ENCODE data around the gene LRRC34. TPM values are rescaled to one million over a fixed set of nuclear protein-coding genes. Genes with fewer than 3 reads are reported as not detected.

Gene LRRC34
- total and polyA plus RNA-seq, 9 donors: 2.8 to 5.9 (median 3.7) TPM

DNA sequence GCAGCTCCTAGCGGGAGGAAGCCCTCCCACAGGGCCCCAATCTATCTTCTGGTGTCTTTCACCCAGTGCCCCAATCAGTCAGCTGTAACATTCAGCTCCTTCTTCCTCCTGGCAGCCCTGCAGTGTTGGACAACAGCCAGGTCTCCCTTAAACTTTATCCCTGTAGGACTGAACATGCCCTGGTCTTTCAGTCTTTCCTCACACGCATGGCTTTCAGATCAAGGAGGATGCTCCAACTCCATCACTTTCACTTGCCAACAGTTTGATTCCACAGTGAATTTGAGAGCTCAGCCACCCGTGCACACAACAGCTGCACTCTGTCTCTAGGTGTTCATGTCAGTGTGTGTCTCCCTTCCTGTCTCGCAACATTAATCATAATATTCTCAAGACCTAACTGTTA lies 28.5 kb upstream of the LRRC34 start:
- DNase-seq: no peak
- no peak overlapping the region for H3K4me3 ChIP-seq (ENCODE audit: low read length)
- H3K9me3 ChIP-seq (replicated peaks; ENCODE audit: control insufficient read depth, low read depth, low read length): no peaks in the 10 kb centered on the region
- no peaks in the 10 kb centered on the region for H3K4me1 ChIP-seq (ENCODE audit: control insufficient read depth, insufficient read depth, low read length)
- H3K27ac ChIP-seq (ENCODE audit: low read length): no peak overlapping the region
- no peaks in the 10 kb centered on the region for H3K36me3 ChIP-seq (ENCODE audit: control insufficient read depth, insufficient read depth, low read length)
- no peaks in the 10 kb centered on the region for H3K27me3 ChIP-seq (ENCODE audit: control insufficient read depth, insufficient read depth, low read length)
- 33% methylated on average over 2 of the region's 4 CpGs for WGBS (ENCODE audit: insufficient coverage)

DNA sequence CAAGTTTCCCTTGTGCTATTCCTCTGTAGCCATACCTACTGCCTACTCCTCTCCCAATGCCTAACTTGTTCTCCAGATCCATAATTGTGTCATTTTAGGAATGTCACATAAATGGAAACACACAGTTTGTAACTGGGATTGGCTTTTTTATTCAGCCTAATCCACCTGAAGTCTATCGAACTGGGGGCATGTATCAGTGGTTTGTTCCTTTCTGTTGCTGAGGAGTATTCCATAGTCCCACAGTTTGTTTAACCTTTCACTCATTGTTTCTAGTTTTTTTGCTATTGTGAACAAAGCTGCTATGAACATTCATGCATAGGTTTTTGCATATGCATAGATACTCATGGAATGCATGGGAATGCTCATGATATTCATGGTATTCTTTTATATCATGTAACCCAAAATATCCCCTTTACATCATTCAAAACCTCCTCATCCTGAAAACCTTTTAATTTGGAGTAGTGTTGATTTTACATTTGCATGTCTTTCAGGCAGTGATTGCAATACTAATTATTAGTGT lies 25.9 kb upstream of the LRRC34 start:
- WGBS (ENCODE audit: insufficient coverage): no CpG with 5 or more reads among the region's 1 CpG

DNA sequence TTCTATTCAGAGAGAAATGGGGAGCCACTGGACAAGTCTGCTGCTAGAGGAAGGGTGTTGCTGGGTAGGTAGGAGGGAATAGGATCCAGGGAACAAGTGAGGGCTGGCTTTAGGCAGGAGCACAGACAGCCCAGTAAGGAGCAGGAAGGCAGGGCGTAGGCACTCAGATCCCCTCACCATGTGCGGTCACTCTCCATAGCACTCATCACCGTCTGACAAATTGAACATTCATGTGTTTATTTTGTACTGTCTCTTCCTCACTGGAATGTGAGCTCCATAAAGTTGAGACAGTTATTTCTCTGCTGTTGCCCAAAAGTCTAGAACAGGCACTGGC lies 24.2 kb upstream of the LRRC34 start:
- DNase-seq: no peak
- WGBS (ENCODE audit: insufficient coverage): no CpG with 5 or more reads among the region's 3 CpGs
- no peak overlapping the region for H3K4me3 ChIP-seq (ENCODE audit: low read length)
- H3K36me3 ChIP-seq (ENCODE audit: control insufficient read depth, insufficient read depth, low read length): no peaks in the 10 kb centered on the region
- no peaks in the 10 kb centered on the region for H3K27me3 ChIP-seq (ENCODE audit: control insufficient read depth, insufficient read depth, low read length)
- H3K9me3 ChIP-seq (replicated peaks; ENCODE audit: control insufficient read depth, low read depth, low read length): no peaks in the 10 kb centered on the region
- H3K4me1 ChIP-seq (ENCODE audit: control insufficient read depth, insufficient read depth, low read length): no peaks in the 10 kb centered on the region
- no peak overlapping the region for H3K27ac ChIP-seq (ENCODE audit: low read length)

More for the DNA sequence above, 25.9 kb upstream of the LRRC34 start:
- H3K27ac ChIP-seq (ENCODE audit: low read length): no peak overlapping the region
- H3K4me3 ChIP-seq (ENCODE audit: low read length): no peak overlapping the region
- no peaks in the 10 kb centered on the region for H3K9me3 ChIP-seq (replicated peaks; ENCODE audit: control insufficient read depth, low read depth, low read length)
- H3K27me3 ChIP-seq (ENCODE audit: control insufficient read depth, insufficient read depth, low read length): no peaks in the 10 kb centered on the region
- H3K36me3 ChIP-seq (ENCODE audit: control insufficient read depth, insufficient read depth, low read length): no peaks in the 10 kb centered on the region
- no peak for DNase-seq
- H3K4me1 ChIP-seq (ENCODE audit: control insufficient read depth, insufficient read depth, low read length): no peaks in the 10 kb centered on the region

DNA sequence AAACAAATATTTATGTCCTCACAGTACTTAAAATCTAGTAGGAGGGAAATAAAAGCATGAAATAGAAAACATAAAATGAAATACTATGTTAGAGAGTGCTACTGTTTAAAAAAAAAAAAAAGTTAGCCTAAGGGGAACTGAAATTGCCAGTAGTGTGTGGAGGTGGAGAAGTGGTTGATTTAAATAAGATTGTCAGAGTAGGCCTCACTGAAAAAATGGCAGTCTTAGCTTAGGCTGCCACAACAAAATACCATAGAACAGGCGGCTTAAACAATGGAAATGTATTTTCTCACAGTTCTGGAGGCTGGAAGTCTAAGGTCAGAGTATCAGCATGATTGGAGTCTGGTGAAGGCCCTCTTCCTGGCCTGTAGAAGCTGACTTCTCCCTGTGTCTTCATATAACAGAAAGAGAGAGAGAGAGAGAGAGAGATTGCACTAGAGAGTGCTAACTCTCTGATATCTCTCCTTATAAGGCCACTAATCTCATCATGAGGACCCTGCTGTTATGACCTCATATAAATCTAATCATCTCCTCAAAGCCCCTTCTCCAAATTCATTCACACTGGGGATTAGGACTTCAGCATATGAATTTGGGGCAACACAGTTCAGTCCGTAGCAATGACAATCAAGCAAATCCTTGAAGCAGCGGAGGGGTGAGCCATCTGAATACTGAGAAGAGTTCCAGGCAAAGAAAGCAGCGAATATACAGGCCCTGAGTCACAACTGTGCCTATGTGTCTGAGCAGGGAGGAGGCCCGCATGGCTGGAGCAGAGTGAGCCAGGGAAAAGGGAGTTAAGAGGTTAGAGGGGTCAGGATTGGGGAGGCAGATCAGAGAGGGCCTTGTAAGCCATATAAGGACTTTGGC lies 23.6 kb upstream of the LRRC34 start:
- Histone ChIP-seq H3K4me1 (ENCODE audit: control insufficient read depth, insufficient read depth, low read length) (no peaks in the 10 kb centered on the region), H3K36me3 (ENCODE audit: control insufficient read depth, insufficient read depth, low read length) (no peaks in the 10 kb centered on the region), H3K27me3 (ENCODE audit: control insufficient read depth, insufficient read depth, low read length) (no peaks in the 10 kb centered on the region), H3K4me3 (ENCODE audit: low read length) (no peak overlapping the region), H3K27ac (ENCODE audit: low read length) (no peak overlapping the region), H3K9me3 (replicated peaks; ENCODE audit: control insufficient read depth, low read depth, low read length) (no peaks in the 10 kb centered on the region)
- 71% methylated on average over 4 of the region's 5 CpGs for WGBS (ENCODE audit: insufficient coverage)
- no peak for DNase-seq

DNA sequence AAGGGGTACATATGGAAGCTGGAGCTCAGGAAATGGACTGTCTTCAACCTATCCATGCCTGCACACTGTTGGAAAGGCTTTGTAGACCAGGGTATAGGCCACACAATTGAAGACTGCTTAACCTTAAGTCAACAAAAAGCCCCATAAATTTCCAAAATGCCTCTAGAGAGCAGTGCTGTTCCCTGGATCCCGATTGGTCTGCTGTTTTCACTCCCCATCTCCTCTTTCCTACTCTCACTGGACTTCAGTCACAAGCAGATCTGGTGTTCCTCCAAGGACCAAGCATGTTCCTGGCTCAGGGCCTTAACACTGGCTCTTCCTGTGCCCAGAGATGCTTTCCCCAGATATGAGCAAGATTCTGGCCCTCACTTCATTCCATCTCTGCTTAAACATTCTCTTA lies 22.8 kb upstream of the LRRC34 start:
- 62% methylated on average over 1 of the region's 1 CpG for whole genome bisulfite sequencing (ENCODE audit: insufficient coverage)
- no peaks in the 10 kb centered on the region for H3K9me3 ChIP-seq (replicated peaks; ENCODE audit: control insufficient read depth, low read depth, low read length)

DNA sequence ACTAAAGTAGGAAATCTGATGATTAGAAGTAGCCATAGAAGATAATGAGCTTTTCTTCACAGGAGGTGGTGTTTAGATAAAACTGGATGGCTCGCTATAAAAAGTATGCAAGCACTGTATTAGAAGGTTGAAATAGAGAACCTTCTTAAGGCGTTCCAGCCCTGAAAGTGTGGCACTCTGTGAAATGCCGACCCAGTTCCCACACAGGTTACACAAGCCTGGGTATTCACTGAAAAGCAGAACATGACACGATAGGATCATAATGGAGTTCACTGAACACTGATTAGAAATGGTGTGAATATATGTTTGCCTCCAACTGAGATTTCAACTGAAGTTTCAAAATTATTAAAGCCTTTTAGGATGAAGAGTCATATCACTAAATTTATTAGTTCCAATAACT lies 15.0 kb upstream of the LRRC34 start:
- H3K4me1 ChIP-seq (ENCODE audit: control insufficient read depth, insufficient read depth, low read length): no peaks in the 10 kb centered on the region
- 93% methylated on average over 3 of the region's 4 CpGs for WGBS (ENCODE audit: insufficient coverage)
- DNase-seq: no peak

More for the DNA sequence above, 22.8 kb upstream of the LRRC34 start:
- H3K27ac ChIP-seq (ENCODE audit: low read length): no peak overlapping the region
- H3K27me3 ChIP-seq (ENCODE audit: control insufficient read depth, insufficient read depth, low read length): no peaks in the 10 kb centered on the region
- no peak for DNase-seq
- H3K4me1 ChIP-seq (ENCODE audit: control insufficient read depth, insufficient read depth, low read length): no peaks in the 10 kb centered on the region
- no peaks in the 10 kb centered on the region for H3K36me3 ChIP-seq (ENCODE audit: control insufficient read depth, insufficient read depth, low read length)
- no peak overlapping the region for H3K4me3 ChIP-seq (ENCODE audit: low read length)

DNA sequence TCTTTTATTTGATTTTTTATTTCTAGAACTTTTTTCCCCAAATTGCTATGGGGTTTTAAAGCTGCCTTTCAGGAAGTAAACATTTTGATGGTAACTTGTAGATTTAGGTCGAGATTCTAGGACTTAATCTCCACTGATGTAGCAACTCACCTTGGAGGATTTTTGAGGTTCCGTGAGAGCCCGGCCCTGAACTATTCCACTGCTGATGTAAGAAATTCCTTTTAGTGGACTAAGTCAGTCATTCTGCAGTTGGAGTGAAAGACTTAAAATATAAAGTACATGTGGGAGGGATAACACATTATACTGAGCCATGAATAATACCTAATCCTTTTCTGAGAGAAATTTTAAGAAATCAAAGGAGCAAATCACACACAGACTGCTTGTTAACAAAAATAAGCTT lies 12.6 kb upstream of the LRRC34 start:
- Histone ChIP-seq H3K27me3 (ENCODE audit: control insufficient read depth, insufficient read depth, low read length) (peaks cover 2% of the 10 kb centered on the region), H3K4me1 (ENCODE audit: control insufficient read depth, insufficient read depth, low read length) (no peaks in the 10 kb centered on the region), H3K9me3 (replicated peaks; ENCODE audit: control insufficient read depth, low read depth, low read length) (no peaks in the 10 kb centered on the region), H3K27ac (ENCODE audit: low read length) (no peak overlapping the region), H3K36me3 (ENCODE audit: control insufficient read depth, insufficient read depth, low read length) (no peaks in the 10 kb centered on the region), H3K4me3 (ENCODE audit: low read length) (no peak overlapping the region)
- DNase-seq: no peak
- WGBS (ENCODE audit: insufficient coverage): no CpG with 5 or more reads among the region's 3 CpGs

More for the DNA sequence above, 15.0 kb upstream of the LRRC34 start:
- no peaks in the 10 kb centered on the region for H3K9me3 ChIP-seq (replicated peaks; ENCODE audit: control insufficient read depth, low read depth, low read length)
- H3K4me3 ChIP-seq (ENCODE audit: low read length): no peak overlapping the region
- no peak overlapping the region for H3K27ac ChIP-seq (ENCODE audit: low read length)
- no peaks in the 10 kb centered on the region for H3K36me3 ChIP-seq (ENCODE audit: control insufficient read depth, insufficient read depth, low read length)
- no peaks in the 10 kb centered on the region for H3K27me3 ChIP-seq (ENCODE audit: control insufficient read depth, insufficient read depth, low read length)

DNA sequence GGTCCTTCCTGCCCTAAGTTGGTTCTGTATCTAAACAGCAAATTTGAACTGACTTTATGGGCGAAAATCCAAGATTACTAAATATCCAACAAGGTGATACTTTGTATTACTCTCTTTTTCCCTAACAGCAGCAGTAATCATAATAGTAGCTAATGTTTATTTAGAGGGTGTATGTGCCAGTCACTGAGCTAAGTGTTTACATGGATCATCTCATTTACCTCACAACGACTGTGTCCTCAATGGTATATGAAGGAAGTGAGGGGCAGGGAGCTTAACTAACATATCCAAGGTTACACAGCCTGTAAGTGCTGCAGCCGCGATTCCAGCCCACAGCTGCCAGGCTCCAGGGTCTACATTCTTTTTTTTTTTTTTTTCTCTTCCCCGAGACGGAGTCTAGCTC lies 10.3 kb upstream of the LRRC34 start:
- no peak overlapping the region for H3K27ac ChIP-seq (ENCODE audit: low read length)
- no peaks in the 10 kb centered on the region for H3K9me3 ChIP-seq (replicated peaks; ENCODE audit: control insufficient read depth, low read depth, low read length)
- WGBS (ENCODE audit: insufficient coverage): no CpG with 5 or more reads among the region's 6 CpGs
- H3K4me3 ChIP-seq (ENCODE audit: low read length): no peak overlapping the region
- no peaks in the 10 kb centered on the region for H3K36me3 ChIP-seq (ENCODE audit: control insufficient read depth, insufficient read depth, low read length)
- no peak for DNase-seq
- peaks cover 2% of the 10 kb centered on the region for H3K27me3 ChIP-seq (ENCODE audit: control insufficient read depth, insufficient read depth, low read length)
- no peaks in the 10 kb centered on the region for H3K4me1 ChIP-seq (ENCODE audit: control insufficient read depth, insufficient read depth, low read length)

DNA sequence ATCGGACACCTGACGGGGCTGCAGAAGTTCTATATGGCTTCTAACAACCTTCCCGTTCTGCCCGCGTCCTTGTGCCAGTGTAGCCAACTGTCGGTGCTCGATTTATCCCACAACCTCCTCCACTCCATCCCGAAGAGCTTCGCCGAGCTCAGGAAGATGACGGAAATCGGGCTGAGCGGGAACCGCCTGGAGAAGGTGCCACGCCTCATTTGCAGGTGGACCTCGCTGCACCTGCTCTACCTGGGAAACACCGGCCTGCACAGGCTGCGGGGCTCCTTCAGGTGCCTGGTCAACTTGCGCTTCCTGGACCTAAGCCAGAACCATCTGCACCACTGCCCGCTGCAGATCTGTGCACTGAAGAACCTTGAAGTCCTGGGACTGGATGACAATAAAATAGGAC lies 9.8 kb upstream of the LRRC34 start:
- H3K4me3 ChIP-seq (ENCODE audit: low read length): no peak overlapping the region
- peaks cover 2% of the 10 kb centered on the region for H3K27me3 ChIP-seq (ENCODE audit: control insufficient read depth, insufficient read depth, low read length)
- H3K27ac ChIP-seq (ENCODE audit: low read length): no peak overlapping the region
- no peaks in the 10 kb centered on the region for H3K36me3 ChIP-seq (ENCODE audit: control insufficient read depth, insufficient read depth, low read length)
- no peaks in the 10 kb centered on the region for H3K4me1 ChIP-seq (ENCODE audit: control insufficient read depth, insufficient read depth, low read length)
- no peak for DNase-seq
- H3K9me3 ChIP-seq (replicated peaks; ENCODE audit: control insufficient read depth, low read depth, low read length): no peaks in the 10 kb centered on the region
- 95% methylated on average over 19 of the region's 20 CpGs for WGBS (ENCODE audit: insufficient coverage)

DNA sequence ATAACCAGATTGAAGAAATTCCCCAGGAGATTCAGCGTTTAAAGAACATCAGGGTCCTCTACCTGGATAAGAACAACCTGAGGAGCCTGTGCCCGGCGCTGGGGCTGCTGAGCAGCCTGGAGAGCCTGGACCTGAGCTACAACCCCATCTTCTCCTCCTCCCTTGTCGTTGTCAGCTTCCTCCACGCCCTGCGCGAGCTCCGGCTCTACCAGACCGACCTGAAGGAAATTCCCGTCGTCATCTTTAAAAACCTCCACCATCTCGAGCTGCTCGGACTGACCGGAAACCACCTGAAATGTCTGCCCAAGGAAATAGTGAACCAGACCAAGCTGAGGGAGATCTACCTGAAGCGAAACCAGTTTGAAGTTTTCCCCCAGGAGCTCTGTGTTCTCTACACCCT lies 9.4 kb upstream of the LRRC34 start:
- Histone ChIP-seq H3K36me3 (ENCODE audit: control insufficient read depth, insufficient read depth, low read length) (no peaks in the 10 kb centered on the region), H3K4me3 (ENCODE audit: low read length) (no peak overlapping the region), H3K27me3 (ENCODE audit: control insufficient read depth, insufficient read depth, low read length) (peaks cover 2% of the 10 kb centered on the region), H3K27ac (ENCODE audit: low read length) (no peak overlapping the region), H3K4me1 (ENCODE audit: control insufficient read depth, insufficient read depth, low read length) (no peaks in the 10 kb centered on the region), H3K9me3 (replicated peaks; ENCODE audit: control insufficient read depth, low read depth, low read length) (no peaks in the 10 kb centered on the region)
- no peak for DNase-seq
- WGBS (ENCODE audit: insufficient coverage): 92% methylated on average over 15 of the region's 15 CpGs

All from muscle of leg (tissue), 11 donors.